Measurements from ENCODE around the gene FAM181A. TPM values are rescaled to one million over a fixed set of nuclear protein-coding genes. Genes with fewer than 3 reads are reported as not detected.

The FAM181A gene
- total RNA-seq, 2 donors from 2014 or later = not detected

DNA sequence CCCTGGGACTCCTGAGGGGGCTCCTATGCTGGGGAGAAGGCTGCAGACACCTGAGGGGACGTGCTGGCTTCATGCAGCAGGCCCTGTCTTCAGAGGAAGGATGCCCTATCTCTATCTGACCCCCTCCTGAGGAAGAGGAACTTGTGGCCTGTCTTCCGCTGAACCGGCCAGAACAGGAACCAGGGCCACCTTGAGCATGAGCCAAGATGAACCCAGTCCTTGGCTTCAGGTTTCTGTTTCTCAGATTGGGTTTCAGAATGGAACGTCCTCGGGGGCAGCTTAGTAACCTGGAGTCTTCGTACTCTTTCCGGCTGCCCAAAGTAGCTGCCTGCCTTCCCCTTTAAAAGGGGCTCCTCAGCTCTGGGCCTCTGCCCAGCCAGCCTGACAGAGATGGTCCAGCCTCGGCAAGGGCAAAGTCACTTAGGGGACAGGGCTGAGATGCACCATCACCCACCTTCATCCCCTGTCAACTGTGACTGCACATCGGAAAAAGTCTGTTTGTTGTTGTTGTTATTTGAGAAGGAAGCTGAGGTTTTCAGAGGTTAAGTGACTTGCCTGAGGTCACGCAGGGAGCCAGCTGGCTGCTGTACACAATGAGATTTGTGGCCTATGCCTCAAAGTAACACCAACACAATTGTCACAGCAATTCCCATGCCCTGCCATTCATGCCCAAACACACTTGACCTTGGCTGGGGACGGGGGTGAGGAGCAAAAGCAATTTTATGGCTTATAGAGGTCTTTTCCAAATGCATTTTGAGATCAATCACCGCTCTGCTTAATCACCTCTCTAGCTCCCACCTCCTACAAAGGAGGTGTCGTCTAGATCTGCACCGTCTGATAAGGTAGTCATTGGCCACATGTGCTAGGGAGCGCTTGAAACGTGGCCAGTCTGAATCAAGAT is 35.8 kb downstream of the FAM181A start:
- Mint-ChIP-seq H3K9me3 (peaks cover 8% of the 10 kb centered on the region in 2 donors), H3K27ac (peak overlapping the region; percentile 86 to 95), H3K36me3 (peaks cover 4 to 52% of the 10 kb centered on the region in 2 donors)
- no peak for DNase-seq (ENCODE audit: low spot score in 2 of 2)
- ATAC-seq = peak in 1 of 2 donors; percentile 38

DNA sequence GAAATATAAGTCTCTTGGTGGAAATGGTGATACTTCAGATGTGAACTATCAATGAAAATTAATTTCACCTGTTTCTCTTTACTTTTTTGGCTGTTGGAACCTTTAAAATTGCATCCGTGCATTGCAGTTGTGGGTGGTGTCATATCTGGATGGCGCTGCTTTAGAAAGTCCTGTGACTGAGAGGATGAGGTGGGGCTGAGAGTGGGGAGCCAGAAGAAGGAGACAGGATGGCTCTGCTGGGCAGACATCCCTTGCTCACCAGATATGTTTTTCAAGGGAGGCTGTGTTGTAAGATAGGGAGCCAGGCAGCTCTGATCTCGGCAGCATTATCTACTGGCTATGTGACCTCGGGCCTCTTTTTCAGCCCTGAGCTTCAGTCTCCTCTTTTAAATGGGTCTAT is 36.5 kb downstream of the FAM181A start:
- Mint-ChIP-seq H3K9me3 (peaks cover 8% of the 10 kb centered on the region in 2 donors), H3K27ac (peak overlapping the region; percentile 86 to 95), H3K36me3 (peaks cover 4 to 53% of the 10 kb centered on the region in 2 donors)
- ATAC-seq (no peak), DNase-seq (ENCODE audit: low spot score in 2 of 2) (no peak)

DNA sequence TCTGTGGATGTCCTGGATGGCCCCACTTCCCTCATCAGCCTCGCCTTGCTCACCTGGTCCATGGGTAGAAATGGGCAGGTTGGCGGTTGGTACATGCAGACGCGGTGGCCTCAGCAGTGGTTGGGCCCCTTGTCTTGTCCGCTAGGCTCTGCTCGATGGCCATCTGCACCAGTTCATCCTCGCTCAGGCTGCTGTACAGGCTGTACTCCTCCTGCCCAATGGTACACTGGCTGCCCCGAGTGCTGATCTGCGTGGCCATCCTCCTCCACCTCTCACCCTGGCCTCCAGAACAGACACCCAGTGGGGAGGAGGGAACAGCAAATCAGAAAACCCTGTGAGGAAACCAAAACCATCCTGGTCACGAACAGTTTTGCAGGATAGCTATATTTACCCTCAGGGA is 37.1 kb downstream of the FAM181A start:
- H3K9me3 Mint-ChIP-seq = peaks cover 8% of the 10 kb centered on the region in 2 donors
- DNase-seq (ENCODE audit: low spot score in 2 of 2) = no peak
- peaks cover 4 to 53% of the 10 kb centered on the region in 2 donors for H3K36me3 Mint-ChIP-seq
- peak overlapping the region in 1 of 2 donors; percentile 13 for H3K27ac Mint-ChIP-seq
- no peak for ATAC-seq

DNA sequence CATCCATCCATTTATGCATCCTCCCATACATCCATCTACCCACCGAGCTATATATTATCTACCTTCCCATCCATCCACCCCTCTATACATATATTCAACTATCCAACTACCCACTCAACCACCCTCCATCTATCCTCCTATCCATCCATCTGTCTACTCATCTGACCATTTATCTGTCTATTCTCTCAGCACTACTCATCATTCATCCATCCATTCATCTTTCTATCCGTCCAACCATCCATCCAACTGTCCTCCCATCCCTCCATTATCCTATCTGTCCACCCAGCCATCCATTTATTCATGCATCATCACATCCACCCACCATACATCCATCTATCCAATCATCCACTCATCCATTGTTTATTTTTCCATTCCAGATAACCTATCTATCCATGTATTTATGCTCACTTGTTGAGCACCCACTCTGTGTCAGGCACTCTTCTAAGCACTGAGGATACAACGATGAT is 37.7 kb downstream of the FAM181A start:
- no peak for DNase-seq (ENCODE audit: low spot score in 2 of 2)
- Mint-ChIP-seq H3K9me3 (peaks cover 8% of the 10 kb centered on the region in 2 donors), H3K27ac (peak overlapping the region in 1 of 2 donors; percentile 13), H3K36me3 (peaks cover 4 to 48% of the 10 kb centered on the region in 2 donors)
- ATAC-seq = no peak

DNA sequence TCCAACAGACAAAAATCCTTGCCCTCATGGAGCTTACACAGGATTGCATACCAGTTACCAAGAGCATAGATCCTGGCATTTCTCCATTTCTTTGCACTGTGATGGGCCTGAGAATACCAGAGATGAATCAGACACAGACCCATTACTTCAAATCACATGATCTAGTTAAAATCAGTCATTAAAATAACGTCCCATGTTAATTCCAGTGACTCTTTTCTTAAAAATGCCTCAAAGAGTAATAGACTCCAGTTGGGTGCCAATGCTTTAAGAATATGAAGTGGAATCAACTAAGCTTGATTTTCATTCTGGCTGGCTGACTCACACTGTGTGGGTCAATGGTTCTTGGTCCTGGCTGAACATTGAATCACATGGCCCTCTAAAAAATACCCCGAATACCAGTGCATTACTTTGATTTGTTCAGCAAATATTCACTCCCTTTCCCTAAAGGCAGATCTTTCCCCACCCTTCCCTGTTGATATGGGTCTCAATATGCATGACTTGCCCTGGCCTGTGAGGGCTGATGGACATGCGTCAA is 38.2 kb downstream of the FAM181A start:
- H3K36me3 Mint-ChIP-seq = peaks cover 4 to 48% of the 10 kb centered on the region in 2 donors
- peaks cover 8% of the 10 kb centered on the region in 2 donors for H3K9me3 Mint-ChIP-seq
- no peak for ATAC-seq
- no peak for DNase-seq (ENCODE audit: low spot score in 2 of 2)
- no peak overlapping the region for H3K27ac Mint-ChIP-seq

DNA sequence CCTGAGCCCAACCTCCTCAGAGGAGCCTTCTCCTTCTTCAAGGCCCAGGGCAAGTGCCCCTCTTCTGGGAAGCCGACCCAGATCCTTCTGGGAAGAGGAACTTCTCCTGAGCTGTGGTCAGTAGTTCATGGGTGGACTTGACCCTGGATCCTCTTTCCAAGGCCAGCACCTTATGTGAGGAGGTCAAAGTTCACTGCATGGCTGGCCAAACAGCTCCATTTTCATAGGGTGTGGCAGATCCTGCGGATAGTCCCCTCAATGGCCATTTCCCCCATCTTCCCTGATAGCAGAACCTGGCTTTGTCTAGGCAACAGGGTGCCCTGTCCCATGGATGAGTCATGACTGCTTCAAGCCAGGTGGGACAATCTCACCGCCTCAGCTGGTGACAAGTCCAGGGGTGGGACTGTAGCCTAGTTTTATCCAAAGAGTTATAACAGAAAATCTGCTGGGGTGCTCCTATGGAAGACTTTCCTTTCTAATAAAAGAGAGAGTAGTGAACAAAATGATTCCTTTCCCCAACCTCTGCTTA is 38.9 kb downstream of the FAM181A start:
- H3K27ac Mint-ChIP-seq = no peak overlapping the region
- peaks cover 4 to 47% of the 10 kb centered on the region in 2 donors for H3K36me3 Mint-ChIP-seq
- no peak for DNase-seq (ENCODE audit: low spot score in 2 of 2)

DNA sequence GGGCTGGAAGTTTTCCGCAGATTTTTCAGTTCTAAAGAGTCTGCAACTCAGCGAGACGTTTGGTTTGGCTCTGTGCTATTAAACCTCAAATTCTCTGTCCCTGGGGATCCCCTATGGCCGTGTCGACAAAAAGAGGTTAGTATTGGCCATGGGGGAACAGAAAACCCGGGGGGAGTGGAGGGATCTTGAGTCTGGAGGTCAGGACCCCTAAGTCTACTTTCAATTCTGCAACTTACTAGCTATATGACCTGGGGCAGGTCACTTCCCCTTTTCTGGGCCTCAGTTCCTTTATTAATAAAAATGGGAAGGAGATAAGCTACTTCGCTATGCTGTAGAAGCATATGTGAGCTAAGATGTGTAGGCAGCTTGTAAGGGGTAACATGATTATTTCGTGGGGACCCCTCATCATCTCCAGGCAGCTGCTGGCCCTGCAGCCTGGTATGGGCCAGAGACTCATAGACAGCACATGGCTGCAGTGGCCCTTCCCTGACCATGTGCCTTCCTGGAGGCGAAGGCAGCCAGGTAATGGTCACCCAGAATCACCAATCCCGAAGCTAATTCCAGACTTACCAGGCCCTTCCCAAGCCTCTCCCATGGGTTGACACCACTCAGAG is 40.6 kb downstream of the FAM181A start:
- peaks cover 4 to 36% of the 10 kb centered on the region in 2 donors for H3K36me3 Mint-ChIP-seq
- ATAC-seq = no peak
- DNase-seq (ENCODE audit: low spot score in 2 of 2) = no peak
- peaks cover 8% of the 10 kb centered on the region in 2 donors for H3K9me3 Mint-ChIP-seq
- no peak overlapping the region for H3K27ac Mint-ChIP-seq

More for the DNA sequence above, 38.9 kb downstream of the FAM181A start:
- no peak for ATAC-seq
- H3K9me3 Mint-ChIP-seq = peaks cover 8% of the 10 kb centered on the region in 2 donors

DNA sequence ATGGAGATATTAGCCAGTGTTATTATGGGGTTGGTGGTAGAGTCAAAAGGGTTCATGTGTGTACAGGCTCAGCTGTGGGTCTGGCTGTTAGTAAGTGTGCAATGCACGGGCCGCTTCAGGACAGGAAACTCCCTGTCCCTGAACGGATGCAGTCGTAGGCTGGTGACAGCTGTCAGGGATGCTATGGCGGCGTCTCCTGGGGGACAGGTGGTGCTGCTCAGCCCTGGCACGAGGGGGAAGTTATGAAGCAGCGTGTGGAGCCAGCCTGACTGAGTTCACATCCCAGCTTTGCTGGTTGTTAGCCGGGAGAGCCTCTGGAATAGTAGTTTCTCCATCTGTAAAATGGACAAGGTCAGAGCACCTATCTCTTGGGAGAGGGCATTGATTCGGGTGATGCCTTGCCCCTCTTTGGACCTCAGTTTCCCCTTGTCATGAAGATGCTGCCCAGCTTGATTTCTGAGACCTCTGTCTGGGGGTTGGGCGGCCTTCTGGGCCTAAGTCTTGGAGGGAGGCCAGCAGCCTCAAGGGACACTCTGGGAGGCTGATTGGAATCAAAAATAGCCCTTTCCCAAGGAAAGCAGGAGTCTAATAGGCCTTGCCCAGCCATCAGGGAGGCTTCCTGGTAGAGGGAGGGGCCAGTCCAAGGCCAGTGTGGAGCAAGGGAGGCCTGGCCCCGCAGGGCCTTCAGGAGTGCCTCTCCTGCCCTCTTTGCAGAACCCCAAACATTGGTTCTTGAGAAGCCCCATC is 42.1 kb downstream of the FAM181A start:
- ATAC-seq = no peak
- peak overlapping the region; percentile 46 to 99 for H3K27ac Mint-ChIP-seq
- H3K9me3 Mint-ChIP-seq = peaks cover 8% of the 10 kb centered on the region in 2 donors
- peaks cover 4 to 42% of the 10 kb centered on the region in 2 donors for H3K36me3 Mint-ChIP-seq
- no peak for DNase-seq (ENCODE audit: low spot score in 2 of 2)

DNA sequence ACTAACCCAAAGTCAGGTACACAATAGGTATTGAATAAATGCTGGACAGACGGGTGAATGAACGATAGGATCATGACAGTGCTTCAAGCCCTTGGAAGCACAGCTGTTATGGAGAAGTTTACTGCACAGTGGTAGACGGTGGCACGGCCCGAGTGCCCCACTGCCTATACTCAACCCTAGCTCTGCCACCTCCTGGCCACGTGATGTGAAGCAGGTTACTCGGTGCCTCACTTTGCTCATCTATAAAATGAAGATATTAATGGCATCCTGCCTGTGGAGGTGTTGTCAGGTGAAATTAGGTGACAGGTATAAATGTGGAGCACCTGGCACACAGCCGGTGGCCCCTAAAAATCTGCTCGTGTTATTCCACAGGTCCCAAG is 43.4 kb downstream of the FAM181A start:
- peaks cover 2 to 38% of the 10 kb centered on the region in 2 donors for H3K36me3 Mint-ChIP-seq
- ATAC-seq (peak; percentile 34 to 43), DNase-seq (ENCODE audit: low spot score in 2 of 2) (no peak)
- H3K9me3 Mint-ChIP-seq = peaks cover 0 to under 1% of the 10 kb centered on the region in 2 donors
- H3K27ac Mint-ChIP-seq = peak overlapping the region; percentile 91 to 99

DNA sequence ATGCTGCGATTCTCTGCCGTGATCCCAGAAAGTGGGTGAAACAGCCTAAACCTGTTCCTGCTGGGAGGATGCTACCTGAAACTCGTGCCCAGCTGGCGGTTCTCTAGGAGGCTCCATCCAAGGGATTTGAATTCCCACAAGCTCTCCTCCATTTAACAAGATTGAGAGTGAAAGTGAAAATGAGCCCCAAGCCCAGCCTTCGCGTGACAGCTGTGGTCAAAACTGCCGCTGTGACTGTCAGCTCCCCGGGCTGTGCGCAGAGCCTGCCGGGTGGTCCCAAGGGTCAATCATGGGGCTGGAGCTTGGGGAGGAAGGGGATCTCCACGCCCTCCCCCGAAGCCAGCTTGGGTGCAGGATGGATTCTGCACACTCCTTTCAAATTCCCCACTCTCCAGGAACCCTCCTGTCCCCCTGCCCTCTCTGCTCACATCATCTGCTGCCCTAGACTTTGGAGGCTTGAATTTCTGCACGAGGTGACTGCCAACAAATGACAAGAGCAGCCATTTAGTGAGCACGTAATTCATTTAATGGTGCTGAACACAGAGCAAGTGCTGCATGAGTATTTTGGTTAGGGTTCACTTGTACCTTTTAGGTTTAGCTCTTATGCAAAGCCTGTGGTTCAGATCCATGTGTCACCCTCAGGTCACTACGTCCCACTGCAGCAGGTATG is 44.0 kb downstream of the FAM181A start:
- Mint-ChIP-seq H3K27ac (peak overlapping the region; percentile 91 to 99), H3K36me3 (peaks cover 8 to 38% of the 10 kb centered on the region in 2 donors), H3K9me3 (peaks cover 0 to 5% of the 10 kb centered on the region in 2 donors)
- DNase-seq (ENCODE audit: low spot score in 2 of 2) = peak; percentile 66 to 75
- ATAC-seq = peak; percentile 78 to 82

DNA sequence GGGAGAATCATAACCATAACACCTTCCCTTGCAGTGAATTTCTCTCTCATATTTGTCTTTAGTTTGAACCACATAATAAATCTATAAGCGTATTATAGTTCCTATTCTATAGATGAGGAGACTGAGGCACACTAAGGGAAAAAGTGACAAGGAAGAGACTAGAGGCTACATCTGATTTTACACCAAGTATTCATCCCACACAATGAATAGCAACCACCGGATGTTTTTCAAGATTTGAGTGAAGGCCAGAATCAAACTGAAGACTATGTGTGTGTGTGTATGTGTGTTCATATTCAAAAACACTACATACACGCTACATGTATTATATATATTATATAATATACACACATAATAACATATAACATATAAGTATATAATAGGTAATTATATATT is 44.5 kb downstream of the FAM181A start:
- H3K36me3 Mint-ChIP-seq = peaks cover 10 to 37% of the 10 kb centered on the region in 2 donors
- H3K9me3 Mint-ChIP-seq = peaks cover 2 to 6% of the 10 kb centered on the region in 2 donors
- ATAC-seq (peak in 1 of 2 donors; percentile 56), DNase-seq (ENCODE audit: low spot score in 2 of 2) (no peak)
- peak overlapping the region; percentile 91 to 99 for H3K27ac Mint-ChIP-seq

DNA sequence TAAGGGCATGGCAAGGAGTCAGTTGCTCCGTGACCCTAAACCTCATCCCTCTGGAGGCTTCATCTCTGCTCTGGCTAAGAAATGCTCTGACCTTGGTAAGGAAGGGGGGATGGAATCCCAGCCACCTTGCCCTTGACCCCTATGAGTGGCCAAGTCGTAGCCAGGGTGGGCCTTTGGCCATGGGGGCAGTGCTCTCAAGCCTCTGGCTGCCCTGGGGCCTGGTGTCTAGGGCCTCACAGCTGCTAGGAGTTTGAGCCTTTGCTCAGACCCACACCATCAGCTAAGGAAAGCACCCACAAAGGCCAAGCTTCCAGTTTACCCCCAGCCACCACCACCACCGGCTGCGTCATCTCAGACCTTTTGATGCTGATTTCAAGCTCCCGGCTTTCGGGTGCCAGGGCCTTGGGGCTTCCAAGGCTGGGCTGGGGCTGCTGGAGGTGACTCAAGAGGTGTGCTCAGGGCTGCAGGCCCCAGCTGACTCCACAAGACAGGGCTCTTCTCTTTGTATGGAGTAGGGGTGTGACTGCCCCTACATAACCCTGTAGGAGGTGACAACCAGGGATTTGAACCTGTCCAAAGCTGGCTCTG is 45.6 kb downstream of the FAM181A start:
- DNase-seq (ENCODE audit: low spot score in 2 of 2) (peak in 1 of 2 donors; percentile 62), ATAC-seq (peak in 1 of 2 donors; percentile 18)
- Mint-ChIP-seq H3K36me3 (peaks cover 19 to 48% of the 10 kb centered on the region in 2 donors), H3K27ac (peak overlapping the region; percentile 91 to 97), H3K9me3 (peaks cover 5 to 13% of the 10 kb centered on the region in 2 donors)

DNA sequence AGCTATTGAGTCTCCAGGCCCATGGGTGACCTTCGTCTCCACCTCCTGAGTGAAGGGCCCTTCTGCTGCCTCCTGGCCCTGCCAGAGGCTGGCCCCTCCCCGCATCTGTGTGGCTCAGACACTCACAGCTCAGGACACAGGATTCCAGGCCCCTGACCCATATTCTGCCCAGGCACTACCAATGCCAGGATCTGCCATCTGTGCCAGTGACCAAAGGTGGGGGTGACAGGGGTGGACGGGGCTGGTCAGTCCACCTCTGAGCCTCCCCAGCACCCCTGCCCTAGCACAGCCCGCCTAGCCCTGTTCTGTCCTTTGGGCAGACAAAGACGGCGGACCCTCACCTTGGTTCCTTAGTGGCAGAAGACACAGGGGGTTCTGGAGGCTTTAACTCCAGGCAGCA is 46.5 kb downstream of the FAM181A start:
- Mint-ChIP-seq H3K9me3 (peaks cover 5 to 13% of the 10 kb centered on the region in 2 donors), H3K36me3 (peaks cover 24 to 52% of the 10 kb centered on the region in 2 donors), H3K27ac (peak overlapping the region; percentile 91 to 97)
- DNase-seq (ENCODE audit: low spot score in 2 of 2) (no peak), ATAC-seq (no peak)

DNA sequence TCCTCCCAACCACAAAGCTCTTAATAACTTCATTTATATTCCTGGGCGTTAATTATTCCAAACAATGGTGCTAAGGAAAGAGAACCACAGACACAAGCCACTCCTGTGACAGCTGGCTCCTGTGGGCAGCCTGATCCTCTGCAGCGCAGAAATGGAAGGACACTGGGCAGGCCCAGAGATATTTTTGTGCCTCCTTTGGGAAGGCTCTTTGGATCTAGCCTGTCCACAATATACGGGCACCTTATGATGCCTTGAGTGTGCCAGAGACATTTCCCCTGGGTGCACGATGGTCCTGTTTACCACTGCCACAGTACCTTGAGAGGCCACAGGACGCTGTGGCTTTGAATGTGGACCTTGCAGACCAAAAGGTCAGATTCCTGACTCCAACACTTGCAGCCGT is 47.2 kb downstream of the FAM181A start:
- no peak for ATAC-seq
- H3K9me3 Mint-ChIP-seq = peaks cover 5 to 13% of the 10 kb centered on the region in 2 donors
- DNase-seq (ENCODE audit: low spot score in 2 of 2) = no peak
- H3K27ac Mint-ChIP-seq = peak overlapping the region in 1 of 2 donors; percentile 99
- peaks cover 24 to 48% of the 10 kb centered on the region in 2 donors for H3K36me3 Mint-ChIP-seq

DNA sequence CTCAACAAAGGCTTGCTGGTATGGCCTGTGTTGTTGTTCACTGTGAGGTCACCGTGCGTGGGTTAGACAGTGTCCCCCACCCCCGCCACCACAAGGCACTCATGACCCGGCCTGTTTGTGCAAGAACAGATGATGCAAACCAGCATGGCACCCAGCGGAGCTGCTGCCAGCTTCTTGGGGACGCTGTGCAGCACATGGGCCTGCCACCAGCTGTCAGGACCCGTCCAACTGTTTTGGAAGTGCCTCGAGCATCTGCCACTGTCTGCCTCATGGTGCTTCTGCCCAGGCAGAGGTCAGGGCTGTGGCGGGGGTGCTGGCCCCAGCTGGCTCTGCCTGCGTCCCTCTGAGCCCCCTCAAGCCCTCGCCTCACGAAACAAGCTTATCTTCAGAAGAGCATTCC is 47.7 kb downstream of the FAM181A start:
- peaks cover 24 to 50% of the 10 kb centered on the region in 2 donors for H3K36me3 Mint-ChIP-seq
- peak overlapping the region; percentile 96 to 99 for H3K27ac Mint-ChIP-seq
- no peak for ATAC-seq
- no peak for DNase-seq (ENCODE audit: low spot score in 2 of 2)
- peaks cover 5 to 13% of the 10 kb centered on the region in 2 donors for H3K9me3 Mint-ChIP-seq
